Panc1 (cell line): Measurements from ENCODE around the gene UBE2Q1.

Source experiments
- POLR2AphosphoS5 ChIP-seq: IDR thresholded peaks from 2 replicates; pipeline ENCODE4 v1.6.1; 2012; ENCODE audit warnings: mild to moderate bottlenecking, low read depth, low read length, moderate library complexity
- SIN3A ChIP-seq: IDR thresholded peaks from 2 replicates; pipeline ENCODE4 v1.6.1; 2012; ENCODE audit warnings: low read depth, mild to moderate bottlenecking, low read length, moderate library complexity, borderline replicate concordance; ENCODE audit not compliant: insufficient read depth
- TCF7L2 ChIP-seq: IDR thresholded peaks from 2 replicates; pipeline ENCODE4 v1.6.1; 2011; ENCODE audit warnings: mild to moderate bottlenecking, low read depth, low read length, inconsistent platforms
- TF ChIP-seq, protein P1 (sequence below): fragments of 450-650 bp; IDR thresholded peaks from 2 replicates; pipeline ENCODE4 v1.5.1; 2017; ENCODE audit warnings: mild to moderate bottlenecking
- TF ChIP-seq, protein P2 (sequence below), 2 experiments: IDR thresholded peaks; 2 replicates each; pipeline ENCODE4 v1.6.1; 2011 to 2012; ENCODE audit warnings: low read depth in 2 of 2, control low read depth in 1 of 2, low read length in 1 of 2, mild to moderate bottlenecking in 1 of 2, moderate library complexity in 1 of 2; ENCODE audit not compliant: insufficient read depth in 1 of 2

- TF ChIP-seq, protein P1, sequence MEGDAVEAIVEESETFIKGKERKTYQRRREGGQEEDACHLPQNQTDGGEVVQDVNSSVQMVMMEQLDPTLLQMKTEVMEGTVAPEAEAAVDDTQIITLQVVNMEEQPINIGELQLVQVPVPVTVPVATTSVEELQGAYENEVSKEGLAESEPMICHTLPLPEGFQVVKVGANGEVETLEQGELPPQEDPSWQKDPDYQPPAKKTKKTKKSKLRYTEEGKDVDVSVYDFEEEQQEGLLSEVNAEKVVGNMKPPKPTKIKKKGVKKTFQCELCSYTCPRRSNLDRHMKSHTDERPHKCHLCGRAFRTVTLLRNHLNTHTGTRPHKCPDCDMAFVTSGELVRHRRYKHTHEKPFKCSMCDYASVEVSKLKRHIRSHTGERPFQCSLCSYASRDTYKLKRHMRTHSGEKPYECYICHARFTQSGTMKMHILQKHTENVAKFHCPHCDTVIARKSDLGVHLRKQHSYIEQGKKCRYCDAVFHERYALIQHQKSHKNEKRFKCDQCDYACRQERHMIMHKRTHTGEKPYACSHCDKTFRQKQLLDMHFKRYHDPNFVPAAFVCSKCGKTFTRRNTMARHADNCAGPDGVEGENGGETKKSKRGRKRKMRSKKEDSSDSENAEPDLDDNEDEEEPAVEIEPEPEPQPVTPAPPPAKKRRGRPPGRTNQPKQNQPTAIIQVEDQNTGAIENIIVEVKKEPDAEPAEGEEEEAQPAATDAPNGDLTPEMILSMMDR, result no peak
- TF ChIP-seq TCF7L2 (no peak), POLR2AphosphoS5 (no peak), SIN3A (no peak)
- TF ChIP-seq, protein P2, sequence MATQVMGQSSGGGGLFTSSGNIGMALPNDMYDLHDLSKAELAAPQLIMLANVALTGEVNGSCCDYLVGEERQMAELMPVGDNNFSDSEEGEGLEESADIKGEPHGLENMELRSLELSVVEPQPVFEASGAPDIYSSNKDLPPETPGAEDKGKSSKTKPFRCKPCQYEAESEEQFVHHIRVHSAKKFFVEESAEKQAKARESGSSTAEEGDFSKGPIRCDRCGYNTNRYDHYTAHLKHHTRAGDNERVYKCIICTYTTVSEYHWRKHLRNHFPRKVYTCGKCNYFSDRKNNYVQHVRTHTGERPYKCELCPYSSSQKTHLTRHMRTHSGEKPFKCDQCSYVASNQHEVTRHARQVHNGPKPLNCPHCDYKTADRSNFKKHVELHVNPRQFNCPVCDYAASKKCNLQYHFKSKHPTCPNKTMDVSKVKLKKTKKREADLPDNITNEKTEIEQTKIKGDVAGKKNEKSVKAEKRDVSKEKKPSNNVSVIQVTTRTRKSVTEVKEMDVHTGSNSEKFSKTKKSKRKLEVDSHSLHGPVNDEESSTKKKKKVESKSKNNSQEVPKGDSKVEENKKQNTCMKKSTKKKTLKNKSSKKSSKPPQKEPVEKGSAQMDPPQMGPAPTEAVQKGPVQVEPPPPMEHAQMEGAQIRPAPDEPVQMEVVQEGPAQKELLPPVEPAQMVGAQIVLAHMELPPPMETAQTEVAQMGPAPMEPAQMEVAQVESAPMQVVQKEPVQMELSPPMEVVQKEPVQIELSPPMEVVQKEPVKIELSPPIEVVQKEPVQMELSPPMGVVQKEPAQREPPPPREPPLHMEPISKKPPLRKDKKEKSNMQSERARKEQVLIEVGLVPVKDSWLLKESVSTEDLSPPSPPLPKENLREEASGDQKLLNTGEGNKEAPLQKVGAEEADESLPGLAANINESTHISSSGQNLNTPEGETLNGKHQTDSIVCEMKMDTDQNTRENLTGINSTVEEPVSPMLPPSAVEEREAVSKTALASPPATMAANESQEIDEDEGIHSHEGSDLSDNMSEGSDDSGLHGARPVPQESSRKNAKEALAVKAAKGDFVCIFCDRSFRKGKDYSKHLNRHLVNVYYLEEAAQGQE (IDR thresholded peaks at IDR 0.05; ENCODE audit: insufficient read depth in 1 of 2, low read depth in 2 of 2, low read length in 1 of 2), result no peak
Measured at GRCh38 chr1:154575951-154576566, 17.6 kb upstream of the UBE2Q1 start.
